HG03139 (cell line): ENCODE measurements around the gene OR5K3.

Experiments used
- ATAC-seq: cut with Tn5 transposase; IDR thresholded peaks from one replicate; pipeline ENCODE4 v1.9.1; 2021; ENCODE audit not compliant: unreplicated experiment

The OR5K3 gene

DNA sequence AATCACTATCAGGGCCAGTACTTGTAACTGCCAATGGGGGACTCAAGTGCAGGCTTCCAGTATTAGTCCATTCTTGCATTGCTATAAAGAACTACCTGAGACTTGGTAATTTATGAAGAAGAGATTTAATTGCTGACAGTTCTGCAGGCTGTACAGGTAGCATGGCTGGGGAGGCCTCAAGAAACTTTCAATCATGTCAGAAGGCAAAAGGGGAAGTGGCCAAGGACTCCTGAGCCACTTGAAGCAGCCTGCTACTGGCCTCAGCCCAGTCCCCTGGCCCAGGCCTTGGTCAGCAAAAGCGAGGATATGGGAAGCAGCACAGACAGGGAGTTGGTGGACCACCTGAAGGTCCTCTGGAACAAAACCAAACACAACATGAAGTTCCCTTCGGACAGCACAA, 43.3 kb downstream of the OR5K3 start:
- no peak for ATAC-seq

GRCh38 chr3:98434412-98434811, 43.9 kb downstream of the OR5K3 start:
- no peak for ATAC-seq

DNA sequence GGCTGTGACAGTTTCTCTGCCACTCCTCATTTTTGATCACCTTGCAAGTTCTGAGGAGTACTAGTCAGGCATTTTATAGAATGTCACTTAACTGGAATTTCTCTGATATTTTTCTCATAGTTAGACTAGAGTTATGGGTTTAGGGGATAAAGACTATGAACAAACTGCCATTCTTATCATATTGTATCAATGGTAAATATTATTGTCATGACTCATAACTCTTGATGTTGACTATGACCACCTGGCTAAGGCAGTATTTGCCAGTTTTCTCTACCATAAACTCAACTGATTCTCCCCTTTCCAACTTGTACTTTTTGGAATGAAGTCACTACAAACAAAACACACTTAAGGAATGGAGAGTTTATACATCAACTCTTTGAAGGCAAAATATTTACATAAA, 49.8 kb downstream of the OR5K3 start:
- ATAC-seq, result no peak
